A549 (cell line): ENCODE data around the gene ASPSCR1. TPM values are rescaled to one million over a fixed set of nuclear protein-coding genes. Genes with fewer than 3 reads are reported as not detected.

Source experiments
- EP300 ChIP-seq, 2 experiments: fragments of >200 bp; sonication (Bioruptor Twin); formaldehyde crosslinking; IDR thresholded peaks; 2 replicates in 1 of 2; 3 replicates in 1 of 2; pipeline ENCODE4 v1.6.1; 2016 to 2017
- GATA3 ChIP-seq: IDR thresholded peaks from 2 replicates; pipeline ENCODE4 v1.6.1; 2012; ENCODE audit warnings: borderline replicate concordance
- HDAC2 ChIP-seq: fragments of 200-600 bp; sonication (generic); IDR thresholded peaks from 2 replicates; pipeline ENCODE4 v1.6.1; 2016
- HOXA7 ChIP-seq: fragments of 250-450 bp; sonication (Bioruptor Pico); IDR thresholded peaks from 2 replicates; pipeline ENCODE4 v1.5.0; 2020; ENCODE audit warnings: mild to moderate bottlenecking, moderate library complexity
- JUN ChIP-seq, 2 experiments: fragments of >200 bp; sonication (Bioruptor Twin); formaldehyde crosslinking; IDR thresholded peaks; 2 replicates in 1 of 2; 3 replicates in 1 of 2; pipeline ENCODE4 v1.6.1; 2016 to 2017
- JUNB ChIP-seq: fragments of >200 bp; sonication (Bioruptor Twin); formaldehyde crosslinking; IDR thresholded peaks from 2 replicates; pipeline ENCODE4 v1.6.1; 2016
- KDM1A ChIP-seq: fragments of 200-600 bp; sonication (generic); IDR thresholded peaks from 2 replicates; pipeline ENCODE4 v1.6.1; 2016; ENCODE audit warnings: low read depth, mild to moderate bottlenecking
- KDM5A ChIP-seq: fragments of 200-600 bp; sonication (generic); IDR thresholded peaks from 2 replicates; pipeline ENCODE4 v1.6.1; 2016; ENCODE audit warnings: antibody characterized with exemption, mild to moderate bottlenecking
- MAZ ChIP-seq: fragments of 150-350 bp; IDR thresholded peaks from 2 replicates; pipeline ENCODE4 v1.6.1; 2014; ENCODE audit warnings: antibody characterized with exemption, low read depth, low read length, borderline replicate concordance
- NFE2L2 ChIP-seq: fragments of 150-350 bp; conservative IDR thresholded peaks from 2 replicates; pipeline ENCODE4 v1.6.1; 2014; ENCODE audit warnings: low read length
- NR3C1 ChIP-seq: fragments of >200 bp; sonication (Bioruptor Twin); formaldehyde crosslinking; IDR thresholded peaks from 3 replicates; pipeline ENCODE4 v1.6.1; 2017
- POLR2AphosphoS2 ChIP-seq: conservative IDR thresholded peaks from 2 replicates; pipeline ENCODE4 v1.6.1; 2012; ENCODE audit warnings: low read length, improper control_type of control experiment, inconsistent platforms
- RAD21 ChIP-seq, 2 experiments: fragments of >200 bp in 1 of 2; sonication (Bioruptor Twin) in 1 of 2; formaldehyde crosslinking in 1 of 2; IDR thresholded peaks in 1 of 2; conservative IDR thresholded peaks in 1 of 2; 2 replicates in 1 of 2; 3 replicates in 1 of 2; pipeline ENCODE4 v1.6.1; 2012 to 2018; ENCODE audit warnings: inconsistent platforms in 1 of 2
- RARB ChIP-seq: fragments of 250-450 bp; sonication (Bioruptor Pico); IDR thresholded peaks from 2 replicates; pipeline ENCODE4 v1.8.0; 2021; ENCODE audit warnings: mild to moderate bottlenecking, moderate library complexity
- RNF2 ChIP-seq: fragments of 200-600 bp; sonication (generic); IDR thresholded peaks from 2 replicates; pipeline ENCODE4 v1.6.1; 2016; ENCODE audit warnings: low read depth, mild to moderate bottlenecking, antibody characterized with exemption, moderate library complexity, borderline replicate concordance
- TP53 ChIP-seq: fragments of 250-450 bp; sonication (Bioruptor Pico); IDR thresholded peaks from 2 replicates; pipeline ENCODE4 v1.5.0; 2021; ENCODE audit warnings: mild to moderate bottlenecking, moderate library complexity
- polyA plus RNA-seq, 4 experiments: library from polyadenylated mRNA; depleted of rRNA in 3 of 4; stranded (reverse); fragments of >200 nt; fragmentation: RNase III in 1 of 4; extraction: RNeasy Plus Mini Kit Qiagen cat#74134 plus additional on column Dnase treatment in 1 of 4; gene quantifications; 2 replicates in 3 of 4; 3 replicates in 1 of 4; pipeline ENCODE4 v1.2.3, GENCODE V29; 2011 to 2017
- TF ChIP-seq, protein P1 (sequence below): fragments of 250-450 bp; sonication (Bioruptor Pico); IDR thresholded peaks from 2 replicates; pipeline ENCODE4 v1.5.0; 2020; ENCODE audit warnings: low read depth, mild to moderate bottlenecking, moderate library complexity
- TF ChIP-seq, protein P2 (sequence below): fragments of 200-600 bp; sonication (generic); IDR thresholded peaks from 2 replicates; pipeline ENCODE4 v1.6.1; 2016; ENCODE audit warnings: antibody characterized with exemption, mild to moderate bottlenecking, moderate library complexity
- TF ChIP-seq, protein P3 (sequence below): fragments of >200 bp; sonication (Bioruptor Twin); formaldehyde crosslinking; IDR thresholded peaks from 3 replicates; pipeline ENCODE4 v1.6.1; 2016
- TF ChIP-seq, protein P4 (sequence below): IDR thresholded peaks from 2 replicates; pipeline ENCODE4 v1.6.1; 2012
- TF ChIP-seq, protein P5 (sequence below): IDR thresholded peaks from 2 replicates; pipeline ENCODE4 v1.6.1; 2012

ASPSCR1 gene
- polyA plus RNA-seq, 2 of the 4 experiments (the other 2 are of a cell fraction) = 12.3 to 25.7 TPM

DNA sequence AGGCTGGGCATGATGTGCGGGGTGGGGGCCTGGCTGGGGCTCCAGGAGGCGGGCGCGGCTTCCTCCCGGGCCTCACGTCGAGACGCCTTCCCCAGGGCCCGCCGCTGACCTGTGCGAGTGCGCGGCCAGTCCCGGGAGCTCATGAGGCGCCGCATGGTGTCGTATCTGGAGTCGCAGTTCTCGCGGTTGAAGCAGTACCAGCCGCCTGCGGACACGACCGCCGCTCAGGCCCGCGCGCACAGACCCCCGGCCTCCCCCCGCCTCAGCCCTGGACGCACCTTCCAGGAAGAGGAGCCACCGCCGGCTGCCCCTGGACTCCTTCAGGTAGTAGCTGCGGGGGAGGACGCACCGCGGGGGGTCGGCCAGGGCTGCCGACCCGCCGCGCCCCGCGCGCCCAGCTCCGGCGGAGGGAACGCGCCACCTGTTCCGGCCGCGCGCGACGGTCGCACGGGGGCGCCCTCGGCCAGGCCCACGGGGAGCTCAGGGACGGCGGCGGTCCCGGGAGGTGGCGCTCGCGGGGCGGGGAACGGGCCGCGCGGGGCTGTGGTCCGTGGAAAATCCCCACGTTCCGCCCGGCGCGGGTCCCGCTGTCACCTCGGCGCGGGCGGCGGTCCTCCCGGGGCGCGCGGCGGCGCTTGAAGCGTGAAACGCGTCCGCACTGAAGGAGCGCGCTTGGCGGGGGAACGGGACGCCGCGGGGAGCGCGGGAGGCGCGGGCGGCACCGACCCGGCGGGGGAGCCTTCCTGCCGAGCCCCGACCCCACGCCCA, 17.9 kb upstream of the ASPSCR1 start (continued):
- TF ChIP-seq KDM5A (no peak), GATA3 (no peak), POLR2AphosphoS2 (no peak), HDAC2 (no peak), EP300 (IDR thresholded peaks at IDR 0.05) (no peak), RARB (CRISPR knock-in tag) (no peak), TP53 (CRISPR knock-in tag) (no peak), RAD21 (conservative IDR thresholded peaks at IDR 0.05 in 1 of 2, IDR thresholded peaks at IDR 0.05 in 1 of 2) (peak; percentile 85 to 100), NR3C1 (no peak), KDM1A (no peak), JUNB (no peak), HOXA7 (CRISPR knock-in tag) (no peak), MAZ (no peak), NFE2L2 (no peak), JUN (IDR thresholded peaks at IDR 0.05) (0 out of 5 replicates have a peak, but pooled peaks of 1 of the 2 experiments have one; percentile 47), RNF2 (no peak)
- TF ChIP-seq, protein P1, sequence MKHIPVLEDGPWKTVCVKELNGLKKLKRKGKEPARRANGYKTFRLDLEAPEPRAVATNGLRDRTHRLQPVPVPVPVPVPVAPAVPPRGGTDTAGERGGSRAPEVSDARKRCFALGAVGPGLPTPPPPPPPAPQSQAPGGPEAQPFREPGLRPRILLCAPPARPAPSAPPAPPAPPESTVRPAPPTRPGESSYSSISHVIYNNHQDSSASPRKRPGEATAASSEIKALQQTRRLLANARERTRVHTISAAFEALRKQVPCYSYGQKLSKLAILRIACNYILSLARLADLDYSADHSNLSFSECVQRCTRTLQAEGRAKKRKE = no peak
- TF ChIP-seq, protein P2, sequence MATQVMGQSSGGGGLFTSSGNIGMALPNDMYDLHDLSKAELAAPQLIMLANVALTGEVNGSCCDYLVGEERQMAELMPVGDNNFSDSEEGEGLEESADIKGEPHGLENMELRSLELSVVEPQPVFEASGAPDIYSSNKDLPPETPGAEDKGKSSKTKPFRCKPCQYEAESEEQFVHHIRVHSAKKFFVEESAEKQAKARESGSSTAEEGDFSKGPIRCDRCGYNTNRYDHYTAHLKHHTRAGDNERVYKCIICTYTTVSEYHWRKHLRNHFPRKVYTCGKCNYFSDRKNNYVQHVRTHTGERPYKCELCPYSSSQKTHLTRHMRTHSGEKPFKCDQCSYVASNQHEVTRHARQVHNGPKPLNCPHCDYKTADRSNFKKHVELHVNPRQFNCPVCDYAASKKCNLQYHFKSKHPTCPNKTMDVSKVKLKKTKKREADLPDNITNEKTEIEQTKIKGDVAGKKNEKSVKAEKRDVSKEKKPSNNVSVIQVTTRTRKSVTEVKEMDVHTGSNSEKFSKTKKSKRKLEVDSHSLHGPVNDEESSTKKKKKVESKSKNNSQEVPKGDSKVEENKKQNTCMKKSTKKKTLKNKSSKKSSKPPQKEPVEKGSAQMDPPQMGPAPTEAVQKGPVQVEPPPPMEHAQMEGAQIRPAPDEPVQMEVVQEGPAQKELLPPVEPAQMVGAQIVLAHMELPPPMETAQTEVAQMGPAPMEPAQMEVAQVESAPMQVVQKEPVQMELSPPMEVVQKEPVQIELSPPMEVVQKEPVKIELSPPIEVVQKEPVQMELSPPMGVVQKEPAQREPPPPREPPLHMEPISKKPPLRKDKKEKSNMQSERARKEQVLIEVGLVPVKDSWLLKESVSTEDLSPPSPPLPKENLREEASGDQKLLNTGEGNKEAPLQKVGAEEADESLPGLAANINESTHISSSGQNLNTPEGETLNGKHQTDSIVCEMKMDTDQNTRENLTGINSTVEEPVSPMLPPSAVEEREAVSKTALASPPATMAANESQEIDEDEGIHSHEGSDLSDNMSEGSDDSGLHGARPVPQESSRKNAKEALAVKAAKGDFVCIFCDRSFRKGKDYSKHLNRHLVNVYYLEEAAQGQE = no peak
- TF ChIP-seq, protein P3, sequence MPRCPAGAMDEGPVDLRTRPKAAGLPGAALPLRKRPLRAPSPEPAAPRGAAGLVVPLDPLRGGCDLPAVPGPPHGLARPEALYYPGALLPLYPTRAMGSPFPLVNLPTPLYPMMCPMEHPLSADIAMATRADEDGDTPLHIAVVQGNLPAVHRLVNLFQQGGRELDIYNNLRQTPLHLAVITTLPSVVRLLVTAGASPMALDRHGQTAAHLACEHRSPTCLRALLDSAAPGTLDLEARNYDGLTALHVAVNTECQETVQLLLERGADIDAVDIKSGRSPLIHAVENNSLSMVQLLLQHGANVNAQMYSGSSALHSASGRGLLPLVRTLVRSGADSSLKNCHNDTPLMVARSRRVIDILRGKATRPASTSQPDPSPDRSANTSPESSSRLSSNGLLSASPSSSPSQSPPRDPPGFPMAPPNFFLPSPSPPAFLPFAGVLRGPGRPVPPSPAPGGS = no peak
- TF ChIP-seq, protein P4, sequence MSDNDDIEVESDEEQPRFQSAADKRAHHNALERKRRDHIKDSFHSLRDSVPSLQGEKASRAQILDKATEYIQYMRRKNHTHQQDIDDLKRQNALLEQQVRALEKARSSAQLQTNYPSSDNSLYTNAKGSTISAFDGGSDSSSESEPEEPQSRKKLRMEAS = peak; percentile 80; the same call in 1 of the 2 replicates
- TF ChIP-seq, protein P5, sequence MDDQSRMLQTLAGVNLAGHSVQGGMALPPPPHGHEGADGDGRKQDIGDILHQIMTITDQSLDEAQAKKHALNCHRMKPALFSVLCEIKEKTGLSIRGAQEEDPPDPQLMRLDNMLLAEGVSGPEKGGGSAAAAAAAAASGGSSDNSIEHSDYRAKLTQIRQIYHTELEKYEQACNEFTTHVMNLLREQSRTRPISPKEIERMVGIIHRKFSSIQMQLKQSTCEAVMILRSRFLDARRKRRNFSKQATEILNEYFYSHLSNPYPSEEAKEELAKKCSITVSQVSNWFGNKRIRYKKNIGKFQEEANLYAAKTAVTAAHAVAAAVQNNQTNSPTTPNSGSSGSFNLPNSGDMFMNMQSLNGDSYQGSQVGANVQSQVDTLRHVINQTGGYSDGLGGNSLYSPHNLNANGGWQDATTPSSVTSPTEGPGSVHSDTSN = no peak
